ENCODE results near the gene TRIO.

Gene TRIO

DNA sequence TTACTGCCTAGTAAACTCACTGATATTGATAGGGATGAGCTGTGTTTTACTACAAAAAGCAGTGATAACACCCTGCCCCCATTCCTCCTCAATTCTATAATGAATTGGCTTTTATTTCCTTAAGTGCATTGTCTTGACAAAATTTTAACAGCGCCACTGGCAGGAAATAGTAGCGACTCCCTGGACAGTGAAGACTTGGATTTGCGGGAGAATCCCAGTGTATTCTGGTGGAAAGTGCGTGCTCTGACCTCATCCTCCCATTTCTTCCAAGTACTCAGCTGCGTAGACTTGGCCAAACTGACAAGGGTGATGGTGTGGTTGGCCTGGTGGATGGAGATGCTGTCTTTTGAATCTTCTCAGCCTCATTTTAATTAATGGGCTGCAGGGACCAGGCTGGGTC lies 5.3 kb downstream of the TRIO start:
- DNase-seq, result no peak

DNA sequence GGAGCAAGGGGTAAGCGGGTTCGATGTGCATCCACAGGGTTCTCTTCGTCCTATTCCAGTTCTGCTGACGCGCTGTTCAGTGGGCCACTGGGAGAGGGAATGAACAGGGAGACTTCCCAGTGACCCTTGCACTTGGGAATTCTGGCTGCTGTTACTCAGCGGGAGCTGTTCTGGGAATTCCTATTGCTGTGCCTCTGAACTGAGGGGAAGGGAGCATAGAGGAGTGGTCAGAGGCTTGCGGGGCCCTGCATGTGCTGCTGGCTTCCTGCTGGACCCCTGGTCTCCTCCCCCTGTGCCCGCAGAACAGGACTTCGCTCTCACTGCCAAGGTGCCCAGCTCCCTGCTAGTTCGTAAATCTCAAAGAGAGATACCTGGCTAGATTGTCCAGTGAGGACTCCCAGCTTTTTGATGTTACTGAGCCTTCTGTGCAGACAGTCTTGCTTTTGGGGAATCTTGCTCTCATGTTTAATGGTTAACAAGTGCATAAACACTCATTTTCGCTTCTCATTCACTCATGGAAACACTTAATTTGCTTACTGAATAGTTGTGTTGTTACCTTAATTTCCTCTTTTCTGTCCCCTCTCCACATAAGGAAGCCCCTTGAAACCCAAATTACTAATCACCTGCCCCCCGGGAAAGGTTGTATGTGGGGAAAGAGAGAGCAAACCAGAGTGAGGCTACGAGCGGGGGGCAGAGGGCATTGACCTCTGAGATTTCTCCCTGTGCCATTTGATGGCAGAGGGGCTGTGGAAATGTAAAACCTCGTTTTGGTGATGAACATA lies 5.9 kb downstream of the TRIO start:
- no peak for DNase-seq

GRCh38 chr5:14149672-14150274 lies 6.6 kb downstream of the TRIO start:
- no peak for DNase-seq

DNA sequence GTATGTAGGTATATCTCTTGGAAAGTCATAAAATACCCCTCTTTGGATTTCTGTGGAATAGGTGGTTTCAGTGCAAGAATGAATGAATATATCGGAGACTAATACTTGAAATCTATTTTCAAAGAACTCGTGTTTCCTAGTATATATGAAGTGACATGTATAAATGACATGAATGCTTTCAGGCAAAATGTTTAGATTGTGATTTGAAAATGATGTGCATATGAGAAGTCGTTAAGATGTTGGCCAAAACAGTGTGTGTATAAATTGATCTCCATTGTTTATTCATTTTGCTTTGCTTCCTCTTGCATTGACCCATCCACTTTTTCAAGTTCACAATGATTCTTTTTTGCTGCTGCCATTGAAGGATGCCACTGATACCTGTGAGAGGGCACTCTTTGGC lies 8.3 kb downstream of the TRIO start:
- DNase-seq, result no peak

- DNase-seq, result no peak
Measured at GRCh38 chr5:14153071-14153864, 10.1 kb downstream of the TRIO start.

GRCh38 chr5:14153932-14154731 lies 11.0 kb downstream of the TRIO start:
- DNase-seq, result peak in 1 of 2 experiments; percentile 28

- DNase-seq, result no peak
Measured at GRCh38 chr5:14155075-14155474, 11.9 kb downstream of the TRIO start.

DNA sequence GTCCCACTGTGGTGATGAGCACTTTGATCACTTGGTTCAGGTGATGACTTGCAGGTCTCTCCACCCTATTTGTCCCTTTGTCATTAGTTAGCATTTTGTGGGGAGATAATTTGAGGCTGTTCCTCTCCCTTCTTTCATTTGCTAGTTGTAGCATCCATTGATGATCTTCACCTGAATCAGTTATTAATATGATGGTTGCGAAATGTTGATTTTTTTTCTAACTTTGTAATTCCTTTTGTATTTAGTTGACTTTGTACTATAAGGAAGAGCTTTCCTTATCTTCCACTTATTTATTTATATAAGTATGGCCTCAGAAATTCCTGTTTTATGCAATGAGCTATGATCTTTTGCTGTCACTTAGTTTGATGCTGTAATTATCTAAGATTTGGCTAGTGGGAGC lies 12.6 kb downstream of the TRIO start:
- DNase-seq, result no peak

DNA sequence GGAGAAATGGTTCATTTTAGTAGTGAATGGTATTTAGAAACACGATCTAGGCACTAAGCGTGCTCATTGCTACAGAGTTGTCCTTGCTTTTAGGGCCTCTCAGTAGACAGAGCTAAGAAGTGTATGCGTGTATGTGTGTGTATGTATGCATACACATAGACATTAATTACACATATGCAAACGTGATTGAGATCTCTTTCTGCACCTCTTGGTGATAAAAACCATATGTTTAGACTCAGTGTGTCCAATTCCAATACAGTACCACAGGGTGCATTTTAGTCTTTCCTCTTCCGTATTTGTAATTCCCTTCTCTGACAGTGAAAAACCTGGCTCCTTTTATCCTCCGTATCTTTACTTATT lies 13.1 kb downstream of the TRIO start:
- DNase-seq, result no peak

DNA sequence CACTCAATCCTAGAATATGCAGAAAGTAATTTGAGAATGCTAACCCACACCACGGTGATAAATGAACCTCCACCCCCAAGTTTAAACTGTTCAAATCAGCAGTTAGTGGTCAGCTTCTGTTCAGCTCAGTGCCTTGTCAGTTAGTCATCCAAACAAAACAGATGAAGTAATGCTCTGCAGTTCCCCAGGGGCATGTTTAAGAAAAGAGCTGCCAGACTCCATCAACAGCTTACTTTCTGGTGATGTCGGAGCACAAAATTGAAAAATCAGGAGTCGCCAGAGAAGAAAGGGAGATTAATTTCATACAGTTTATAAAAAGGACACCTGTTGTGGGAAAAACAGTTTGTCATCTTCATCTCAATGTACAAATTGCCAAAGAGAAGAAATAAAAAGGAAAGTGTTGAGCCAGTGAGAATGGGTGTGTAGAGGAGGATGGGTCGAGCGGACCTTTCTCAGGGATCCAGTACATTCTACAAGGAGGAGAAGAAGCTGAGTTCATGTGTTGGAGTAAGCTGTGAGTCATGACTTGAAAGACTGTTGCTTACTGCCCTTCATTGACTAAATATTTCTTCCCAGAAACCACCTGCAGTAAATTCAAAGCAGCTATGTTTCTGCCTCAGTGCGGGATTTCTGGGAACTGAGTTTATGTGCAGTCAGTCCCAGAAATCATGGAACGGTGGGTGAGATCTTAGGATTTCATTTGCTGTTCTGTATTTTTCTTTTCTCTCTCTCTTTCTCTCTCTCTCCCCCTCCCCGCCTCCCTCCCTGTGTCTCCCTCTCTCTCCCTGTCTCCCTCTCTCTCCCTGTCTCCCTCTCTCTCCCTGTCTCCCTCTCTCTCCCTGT lies 13.7 kb downstream of the TRIO start:
- DNase-seq, result peak; percentile 64 to 90

DNA sequence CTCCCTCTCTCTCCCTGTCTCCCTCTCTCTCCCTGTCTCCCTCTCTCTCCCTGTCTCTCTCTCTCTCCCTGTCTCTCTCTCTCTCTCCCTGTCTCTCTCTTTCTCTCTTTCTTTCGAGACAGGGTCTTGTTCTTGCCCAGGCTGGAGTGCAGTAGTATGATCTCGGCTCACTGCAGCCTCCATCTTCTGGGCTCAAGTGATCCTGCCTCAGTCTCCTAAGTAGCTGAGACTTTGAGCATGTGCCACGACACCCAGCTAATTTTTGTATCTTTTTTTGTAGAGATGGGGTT lies 14.3 kb downstream of the TRIO start:
- DNase-seq, result no peak

DNA sequence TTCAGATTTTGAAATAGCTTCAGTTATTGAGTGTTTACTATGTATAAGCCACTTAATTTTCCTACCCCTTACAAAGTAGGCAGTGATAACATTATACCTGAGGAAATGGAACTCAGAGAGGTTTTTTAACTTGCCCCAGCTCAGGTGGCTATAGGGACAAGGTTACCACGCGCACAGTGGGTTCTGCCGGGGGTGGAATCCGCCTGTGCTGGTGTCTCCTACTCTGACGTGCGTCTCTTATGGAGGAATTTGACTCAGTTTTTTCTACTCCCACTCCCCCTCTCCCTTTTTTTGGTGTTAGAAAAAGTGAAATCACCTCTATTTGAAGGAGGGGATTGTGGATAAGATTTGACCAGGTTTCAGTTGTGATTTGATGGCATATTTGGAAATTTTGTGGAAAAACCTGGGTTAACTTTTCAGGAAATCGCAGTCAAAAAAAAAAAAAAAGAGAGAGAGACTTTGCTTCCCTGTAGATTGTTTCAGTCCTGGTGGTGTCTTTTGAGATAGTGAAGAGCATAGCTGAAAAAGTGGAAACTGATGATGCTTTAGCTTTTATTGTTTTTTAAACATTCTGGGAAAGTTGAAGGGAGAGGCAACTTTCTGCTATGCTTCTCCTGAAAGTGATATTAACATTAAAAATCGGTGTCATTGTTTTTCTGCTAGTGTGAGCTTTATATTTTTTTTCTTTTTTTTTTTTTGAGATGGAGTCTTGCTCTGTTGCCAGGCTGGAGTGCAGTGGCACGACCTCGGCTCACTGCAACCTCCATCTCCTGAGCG lies 15.9 kb downstream of the TRIO start:
- no peak for DNase-seq

DNA sequence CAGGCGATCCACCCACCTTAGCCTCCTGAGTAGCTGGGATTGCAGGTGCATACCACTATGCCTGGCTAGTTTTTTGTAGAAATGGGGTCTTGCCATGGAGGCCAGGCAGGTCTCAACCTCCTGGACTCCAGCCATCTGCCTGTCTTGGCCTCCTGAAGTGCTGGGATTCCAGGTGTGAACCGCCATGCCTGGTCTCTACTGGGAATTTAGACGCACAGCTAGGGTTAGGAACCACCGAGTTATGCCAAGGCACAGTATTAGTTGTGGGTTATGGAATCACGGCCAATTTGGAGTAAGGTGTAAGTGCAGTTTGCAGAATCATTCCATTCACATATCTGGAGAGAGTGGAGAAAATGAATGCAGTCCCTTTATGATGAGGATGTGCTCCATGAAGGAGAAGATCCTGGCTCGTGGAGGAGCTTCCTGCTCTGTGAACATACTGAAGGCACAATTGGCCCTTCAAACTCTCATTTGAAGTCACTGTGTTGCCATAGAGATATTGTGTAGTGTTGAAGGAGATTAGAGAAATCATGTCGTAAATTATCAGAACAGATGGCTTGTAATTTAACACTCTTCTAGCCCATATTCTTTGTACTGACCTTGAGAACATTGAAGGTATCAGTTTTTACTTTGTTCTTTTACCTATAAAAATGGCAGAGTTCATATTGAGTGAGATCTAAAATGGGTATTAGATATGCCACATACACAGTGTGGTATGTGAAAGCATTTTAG lies 18.8 kb downstream of the TRIO start:
- DNase-seq, result peak in 1 of 2 experiments; percentile 36

- DNase-seq, result no peak
Measured at GRCh38 chr5:14164164-14165163, 21.3 kb downstream of the TRIO start.

DNA sequence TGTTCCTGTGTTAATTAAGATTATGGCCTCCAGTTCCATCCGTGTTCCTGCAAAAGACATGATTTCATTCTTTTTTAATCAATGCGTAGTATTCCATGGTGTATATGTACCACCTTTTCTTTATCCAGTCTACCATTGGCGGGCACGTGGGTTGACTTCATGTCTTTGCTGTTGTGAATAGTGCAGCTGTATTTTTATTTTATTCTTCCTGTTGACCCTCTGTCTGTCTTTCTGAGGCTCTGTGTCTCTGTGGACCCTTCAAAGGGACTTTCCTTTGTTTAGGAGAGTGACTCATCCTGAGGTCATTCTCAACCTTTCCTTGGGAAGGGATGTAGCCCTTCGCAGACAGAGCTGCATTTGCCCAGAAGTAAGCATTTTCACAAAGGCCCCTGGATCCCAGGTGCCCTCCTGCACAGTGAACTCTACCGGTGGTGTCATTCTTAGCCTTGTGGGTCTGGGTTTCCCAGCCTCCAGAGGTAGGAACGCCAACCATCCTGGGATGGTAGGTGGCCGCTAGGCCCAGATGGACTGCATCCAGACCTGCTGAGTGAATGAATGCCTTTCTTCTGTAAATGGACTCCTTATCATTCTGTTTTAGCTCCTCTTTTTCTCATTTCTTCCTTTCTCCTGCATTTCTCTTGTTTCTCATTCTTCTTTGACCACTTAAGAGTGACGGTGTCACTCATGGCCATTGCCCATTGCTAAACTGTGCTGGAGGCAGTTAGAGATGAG lies 22.4 kb downstream of the TRIO start:
- DNase-seq, result peak; percentile 67 to 86

GRCh38 chr5:14166437-14166836 lies 23.3 kb downstream of the TRIO start:
- no peak for DNase-seq

GRCh38 chr5:14167211-14167845 lies 24.2 kb downstream of the TRIO start:
- peak in 1 of 2 experiments; percentile 65 for DNase-seq

DNA sequence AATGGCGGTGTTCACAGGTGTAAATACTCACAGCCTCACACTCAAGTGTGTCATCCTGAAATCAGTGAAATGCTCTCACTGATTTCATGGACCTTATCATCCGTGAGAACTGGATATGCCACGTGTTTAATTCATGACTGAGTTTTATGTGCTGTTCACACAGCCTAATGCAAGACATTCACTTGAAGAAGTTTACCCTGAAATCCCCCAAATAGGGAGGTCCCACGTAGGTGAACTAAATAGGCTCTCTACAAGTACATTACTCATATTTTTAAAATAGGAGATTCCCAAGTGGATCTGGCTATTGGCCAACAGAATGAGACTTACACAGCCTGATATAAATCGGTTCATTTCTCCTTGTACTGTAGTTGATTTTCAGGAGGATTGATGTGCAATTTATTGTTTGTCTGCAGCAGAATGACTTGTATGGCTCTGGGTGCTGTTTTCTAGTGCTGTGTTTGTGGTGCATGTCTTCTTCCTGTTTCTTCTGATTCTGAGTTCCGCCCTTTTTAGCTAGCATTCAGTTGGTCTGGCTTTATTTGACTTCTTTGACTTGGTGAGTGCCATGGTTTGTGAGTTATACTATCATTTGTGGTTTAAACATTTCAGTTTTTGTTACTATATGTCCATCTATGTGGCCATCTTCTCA lies 25.1 kb downstream of the TRIO start:
- DNase-seq, result no peak

Measured in SW 1271 (cell line).